K562 (cell line): ENCODE data around the gene SNX9. TPM values are rescaled to one million over a fixed set of nuclear protein-coding genes. Genes with fewer than 3 reads are reported as not detected.

Source experiments
- ATAC-seq: fragments of 200-7000 bp; cut with Tn5 transposase; 3 replicates; pipeline ENCODE4 v1.9.1; 2020; ENCODE audit warnings: moderate library complexity
- BruUV-seq: library from RNA; stranded (reverse); fragments of 400-500 nt; replicated peaks from 2 replicates; lab custom pipeline; 2021; lab: Mats Ljungman, UMichigan
- CTCF ChIA-PET: fragments of 300-600 bp; formaldehyde crosslinking; extraction: SDS; loops from one replicate; lab custom pipeline; 2021; ENCODE audit warnings: low intra/inter-chr PET ratio; lab: Yijun Ruan, JAX
- POLR2A ChIA-PET: fragments of 300-600, 350-650 bp; sonication (Branson Sonifier 250); formaldehyde crosslinking; extraction: SDS; loops from one replicate; lab custom pipeline; 2021; ENCODE audit warnings: antibody characterized with exemption, inconsistent platforms; lab: Yijun Ruan, JAX
- DNase-seq, 4 experiments: peaks; one replicate each; pipeline versions ENCODE4 v3.0.0 to v3.0.0-alpha.2; 2011 to 2018; ENCODE audit warnings: low spot score in 3 of 4, mixed read lengths in 3 of 4; ENCODE audit errors: extremely low read depth in 1 of 4
- FAIRE-seq: peaks from 2 replicates; lab custom pipeline; 2011; peaks lifted over from hg19 to GRCh38; lab: Jason Lieb, UNC
- H2AFZ ChIP-seq: 2 replicates; pipeline ENCODE4 v1.6.0; 2011; ENCODE audit warnings: low read depth, low read length, control low read depth, inconsistent platforms
- H3K27ac ChIP-seq: fragments of 200-600 bp; 3 replicates; pipeline ENCODE4 v1.8.0; 2011; ENCODE audit warnings: low read depth, mild to moderate bottlenecking, control low read depth, inconsistent platforms, low read length, moderate library complexity, mixed read lengths; ENCODE audit errors: extremely low read depth
- H3K27me3 ChIP-seq, 2 experiments: fragments of 300-600 bp in 1 of 2; 2 replicates in 1 of 2; 3 replicates in 1 of 2; pipeline versions ENCODE4 v1.6.0 to v1.8.0; 2011; ENCODE audit warnings: inconsistent platforms in 2 of 2, low read length in 2 of 2, mild to moderate bottlenecking in 1 of 2, mixed read lengths in 1 of 2, moderate library complexity in 1 of 2; ENCODE audit not compliant: control insufficient read depth in 2 of 2, insufficient read depth in 2 of 2
- H3K36me3 ChIP-seq: fragments of 300-600 bp; 3 replicates; pipeline ENCODE4 v1.8.0; 2011; ENCODE audit warnings: mild to moderate bottlenecking, low read length, inconsistent platforms; ENCODE audit not compliant: control insufficient read depth, insufficient read depth
- H3K4me1 ChIP-seq, 2 experiments: fragments of 200-600 bp in 1 of 2; replicated peaks in 1 of 2; 2 replicates in 1 of 2; 3 replicates in 1 of 2; pipeline versions ENCODE4 v1.5.1 to v1.8.0; 2011; ENCODE audit warnings: inconsistent platforms in 2 of 2, low read length in 2 of 2, mild to moderate bottlenecking in 1 of 2, mixed read lengths in 1 of 2, moderate library complexity in 1 of 2; ENCODE audit not compliant: control insufficient read depth in 2 of 2, insufficient read depth in 2 of 2
- H3K4me2 ChIP-seq: 2 replicates; pipeline ENCODE4 v1.6.1; 2011; ENCODE audit warnings: low read length, control low read depth, inconsistent platforms, mixed read lengths; ENCODE audit not compliant: insufficient read depth
- H3K4me3 ChIP-seq: fragments of 200-600 bp; sonication (generic), shearing (Covaris generic); 2 replicates; pipeline ENCODE4 v1.5.1; 2016; ENCODE audit warnings: control low read depth, inconsistent platforms
- H3K79me2 ChIP-seq: fragments of 200-600 bp; 3 replicates; pipeline ENCODE4 v1.8.0; 2011; ENCODE audit warnings: low read length, inconsistent platforms; ENCODE audit not compliant: control insufficient read depth, insufficient read depth
- H3K9ac ChIP-seq, 2 experiments: 2 replicates each; pipeline versions ENCODE4 v1.6.0 to v1.6.1; 2011; ENCODE audit warnings: low read depth in 2 of 2, low read length in 2 of 2, control low read depth in 1 of 2, inconsistent platforms in 1 of 2, mild to moderate bottlenecking in 1 of 2, mixed read lengths in 1 of 2; ENCODE audit not compliant: insufficient read depth in 1 of 2
- H3K9me1 ChIP-seq: one replicate; pipeline ENCODE4 v1.6.0; 2011; ENCODE audit warnings: inconsistent platforms, mild to moderate bottlenecking, low read length, moderate library complexity; ENCODE audit not compliant: control insufficient read depth, insufficient read depth
- H3K9me3 ChIP-seq: replicated peaks from 2 replicates; pipeline ENCODE4 v1.5.1; 2011; ENCODE audit warnings: low read depth, low read length, inconsistent platforms; ENCODE audit not compliant: control insufficient read depth, insufficient read depth
- H4K20me1 ChIP-seq: replicated peaks from 2 replicates; pipeline ENCODE4 v1.6.1; 2011; ENCODE audit warnings: low read length, inconsistent platforms, mixed read lengths; ENCODE audit not compliant: control insufficient read depth, insufficient read depth
- CSDE1 ChIP-seq, 2 experiments: fragments of 450-650 bp; IDR thresholded peaks; 2 replicates each; pipeline ENCODE4 v1.6.1; 2016; ENCODE audit warnings: mild to moderate bottlenecking in 1 of 2
- E2F5 ChIP-seq: sonication (generic); formaldehyde crosslinking; IDR thresholded peaks from 2 replicates; pipeline ENCODE4 v1.8.0; 2022; ENCODE audit warnings: mild to moderate bottlenecking, missing genetic modification reagents
- EHMT2 ChIP-seq: fragments of 450-650 bp; IDR thresholded peaks from 2 replicates; pipeline ENCODE4 v1.6.1; 2018; ENCODE audit warnings: antibody characterized with exemption
- GTF2A2 ChIP-seq: IDR thresholded peaks from 2 replicates; pipeline ENCODE4 v1.6.1; 2016; ENCODE audit warnings: mild to moderate bottlenecking, missing genetic modification characterization, missing compliant biosample characterization
- ILK ChIP-seq: fragments of 450-650 bp; IDR thresholded peaks from 2 replicates; pipeline ENCODE4 v1.6.1; 2016; ENCODE audit warnings: missing genetic modification characterization, low read depth, mild to moderate bottlenecking, missing compliant biosample characterization, moderate library complexity, borderline replicate concordance
- NFE2L1 ChIP-seq: fragments of 450-650 bp; IDR thresholded peaks from 2 replicates; pipeline ENCODE4 v1.6.1; 2016; ENCODE audit warnings: missing genetic modification characterization, low read depth, mild to moderate bottlenecking, missing compliant biosample characterization, moderate library complexity, borderline replicate concordance
- RBM14 ChIP-seq: fragments of 200-400 bp; formaldehyde crosslinking; IDR thresholded peaks from 2 replicates; pipeline ENCODE4 v1.6.1; 2018; ENCODE audit warnings: low read depth, mild to moderate bottlenecking, low read length, moderate library complexity, borderline replicate concordance; ENCODE audit not compliant: insufficient read depth
- RHOXF2B ChIP-seq: fragments of 250-450 bp; sonication (Bioruptor Pico); conservative IDR thresholded peaks from 2 replicates; pipeline ENCODE4 v1.5.1; 2021
- TRIM24 ChIP-seq, 2 experiments: fragments of 450-650 bp; IDR thresholded peaks; 2 replicates each; pipeline ENCODE4 v1.6.1; 2016
- ZC3H11A ChIP-seq: IDR thresholded peaks from 2 replicates; pipeline ENCODE4 v1.6.1; 2012; ENCODE audit warnings: low read depth, low read length, improper control_type of control experiment
- ZEB2 ChIP-seq: fragments of 450-650 bp; IDR thresholded peaks from 2 replicates; pipeline ENCODE4 v1.6.1; 2016
- ZNF239 ChIP-seq: fragments of 250-450 bp; sonication (Bioruptor Pico); IDR thresholded peaks from 2 replicates; pipeline ENCODE4 v1.4.0; 2020; ENCODE audit warnings: mild to moderate bottlenecking
- WGBS: fragments of 100-300 bp; shearing (Covaris generic); methylation state at CpG from one replicate; pipeline ENCODE4 v1.1.6; 2016; ENCODE audit warnings: low coverage, mixed read lengths; ENCODE audit not compliant: insufficient coverage; ENCODE audit errors: missing lambda C conversion rate; 5-methylcytosine and 5-hydroxymethylcytosine counted together
- in situ Hi-C: fragments of 300-500 bp; cut with MboI; formaldehyde crosslinking; loops from 4 replicates; pipeline ENCODE4 v1.15.0; 2018; ENCODE audit warnings: inconsistent platforms, mixed read lengths
- intact Hi-C: fragments of 100-400 bp; cut with micrococcal nuclease; formaldehyde crosslinking; loops from 2 replicates; pipeline ENCODE4 v1.14.2; 2022
- polyA plus RNA-seq, 8 experiments: library from polyadenylated mRNA; depleted of rRNA in 4 of 8; stranded (reverse) in 5 of 8; unstranded in 3 of 8; fragments of >200 nt; fragmentation: Nextera tagmentation in 2 of 8; fragmentation: Illumina TruSeq in 1 of 8; extraction: Ambion mirVana in 2 of 8; extraction: Trizol in 1 of 8; gene quantifications; 2 replicates each; pipeline versions ENCODE4 v1.2.1 to v1.2.3, GENCODE V29; 2011 to 2014; ENCODE audit warnings: inconsistent platforms in 1 of 8, missing spikeins in 1 of 8
- total RNA-seq, 7 experiments: library from RNA; depleted of rRNA in 6 of 7; stranded (reverse); fragments of >200 nt in 6 of 7; fragmentation: Illumina TruSeq in 2 of 7; extraction: Trizol in 2 of 7; gene quantifications; 2 replicates each; pipeline versions ENCODE4 v1.2.1 to v1.2.3, GENCODE V29; 2011 to 2021; ENCODE audit warnings: low replicate concordance in 1 of 7

SNX9 gene
- total and polyA plus RNA-seq, 9 of the 15 experiments (the other 6 are each of a cell fraction or from before 2014, with no cell fraction given), result 6.0 to 81.7 (median 57.1) TPM

GRCh38 chr6:157806131-157806855 is 16.8 kb upstream of the SNX9 start (continued):
- TF ChIP-seq CSDE1 (IDR thresholded peaks at IDR 0.05) (peak in 1 of 2 experiments; percentile 71; a peak in 1 of 4 replicates), NFE2L1 (no peak)
- TF ChIP-seq, all 486 proteins: peak for 7

GRCh38 chr6:157806856-157807215 is 16.2 kb upstream of the SNX9 start:
- POLR2A ChIA-PET, result interaction anchor here (0.6 to 1.2 kb wide), 4 partner anchors 9 to 137 kb away, joined by 3 to 5 read pairs (median 3); no protein-coding TSS in a partner anchor
- no peak overlapping the region for H3K9ac ChIP-seq
- DNase-seq (peak in 1 of 4 experiments; percentile 45), FAIRE-seq (no peak), ATAC-seq (no peak)
- H3K4me1 ChIP-seq, result peaks cover 14 to 33% of the 10 kb centered on the region in 2 experiments
- no peak overlapping the region; the same call in 2 of the 3 replicates for H3K27ac ChIP-seq
- no peaks in the 10 kb centered on the region for H3K27me3 ChIP-seq
- no peak overlapping the region for H3K4me3 ChIP-seq
- no peaks in the 10 kb centered on the region for H4K20me1 ChIP-seq
- BruUV-seq, result no TSS peak
- H3K79me2 ChIP-seq, result no peaks in the 10 kb centered on the region
- CTCF ChIA-PET, result no interaction called here
- peaks cover 9% of the 10 kb centered on the region for H3K9me3 ChIP-seq
- no peaks in the 10 kb centered on the region for H3K9me1 ChIP-seq
- H3K4me2 ChIP-seq, result no peak overlapping the region
- 9% methylated on average over 3 of the region's 3 CpGs for WGBS
- in situ Hi-C loops (no loop called here), intact Hi-C loops (no loop called here)
- H3K36me3 ChIP-seq, result no peaks in the 10 kb centered on the region
- H2AFZ ChIP-seq, result peak overlapping the region; percentile 73
- TF ChIP-seq ZEB2 (0 out of 2 replicates have a peak, but pooled peaks have one; percentile 21), ZNF239 (no peak), E2F5 (no peak), RBM14 (no peak), TRIM24 (IDR thresholded peaks at IDR 0.05) (peak in 1 of 2 experiments; percentile 13; a peak in 1 of 4 replicates), GTF2A2 (tag) (no peak), RHOXF2B (no peak), ILK (no peak), ZC3H11A (no peak), EHMT2 (0 out of 2 replicates have a peak, but pooled peaks have one; percentile 15)
